Measurements from ENCODE around the gene GALNT2. TPM values are rescaled to one million over a fixed set of nuclear protein-coding genes. Genes with fewer than 3 reads are reported as not detected.

Gene GALNT2
- total RNA-seq, 1 experiment from 2014 or later = 62.5 TPM

DNA sequence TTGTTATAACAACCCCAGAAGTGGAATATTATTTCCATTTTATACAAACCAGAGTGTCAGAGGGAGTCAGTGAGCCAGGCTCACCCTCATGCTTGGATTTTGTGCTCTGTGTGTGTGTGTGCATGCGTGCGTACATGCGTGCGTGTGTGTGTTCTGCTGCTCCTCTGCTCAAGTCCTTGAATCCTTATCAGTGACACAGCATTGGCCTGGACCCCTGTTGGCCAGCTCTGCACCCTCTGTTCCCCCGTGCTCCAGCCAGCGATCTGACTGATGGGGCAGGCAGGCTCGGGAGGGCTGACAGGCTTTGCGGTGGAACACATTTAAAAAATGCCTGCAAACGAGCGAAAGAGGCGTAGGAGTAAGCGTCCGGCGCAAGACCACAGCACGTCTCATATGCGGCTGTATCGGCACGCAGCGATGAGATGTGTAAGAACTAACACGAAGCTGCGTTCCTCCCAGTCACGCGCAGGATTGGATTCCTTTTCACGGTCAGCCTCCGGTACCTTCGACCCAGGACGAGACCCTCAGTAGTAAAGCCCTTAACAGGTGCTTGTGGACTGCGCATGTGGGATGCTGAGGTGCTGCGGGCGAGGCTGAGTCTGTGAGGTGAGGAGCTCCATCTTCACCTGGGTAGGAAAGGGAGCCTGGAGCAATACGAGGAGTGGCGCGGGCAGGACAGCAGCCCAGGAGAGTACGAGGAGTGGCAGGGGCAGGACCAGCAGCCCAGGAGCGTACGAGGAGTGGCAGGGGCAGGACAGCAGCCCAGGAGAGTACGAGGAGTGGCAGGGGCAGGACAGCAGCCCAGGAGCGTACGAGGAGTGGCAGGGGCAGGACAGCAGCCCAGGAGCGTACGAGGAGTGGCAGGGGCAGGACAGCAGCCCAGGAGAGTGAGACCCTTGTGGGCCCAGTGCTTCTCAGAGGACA, 130.9 kb downstream of the GALNT2 start:
- DNase-seq (ENCODE audit: low read depth in 1 of 2, low spot score in 2 of 2) = no peak
- Histone ChIP-seq H3K27ac (no peak overlapping the region), H3K9me3 (replicated peaks) (no peaks in the 10 kb centered on the region), H3K27me3 (replicated peaks) (no peaks in the 10 kb centered on the region), H3K36me3 (peaks cover 3% of the 10 kb centered on the region; the same call in 1 of the 2 replicates), H3K4me1 (replicated peaks) (0 out of 2 replicates have a peak, but pooled peaks cover 6% of the 10 kb centered on the region), H3K4me3 (no peak overlapping the region)

DNA sequence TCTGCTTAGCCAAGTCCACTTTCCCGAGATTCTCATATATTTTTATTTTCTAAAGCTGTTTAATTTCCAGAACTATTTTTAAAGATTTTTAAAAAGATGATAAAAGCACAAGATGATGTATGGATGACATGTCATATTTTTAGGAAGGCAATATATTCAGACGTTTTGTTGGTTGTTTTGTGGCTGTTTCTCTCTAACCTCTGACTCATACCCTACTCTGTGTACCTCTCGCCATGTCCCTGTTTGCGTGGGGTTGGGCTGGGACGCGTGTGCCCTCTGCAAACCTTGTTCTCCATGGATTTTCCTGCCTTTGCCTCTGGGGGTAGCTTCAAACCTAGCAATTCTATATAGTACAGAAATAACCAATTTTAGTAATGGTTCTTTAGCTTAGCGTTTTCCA, 132.0 kb downstream of the GALNT2 start:
- Histone ChIP-seq H3K27ac (no peak overlapping the region), H3K27me3 (replicated peaks) (no peaks in the 10 kb centered on the region), H3K4me1 (replicated peaks) (0 out of 2 replicates have a peak, but pooled peaks cover 6% of the 10 kb centered on the region), H3K9me3 (replicated peaks) (no peaks in the 10 kb centered on the region), H3K36me3 (peaks cover 9% of the 10 kb centered on the region), H3K4me3 (no peak overlapping the region)
- DNase-seq (ENCODE audit: low read depth in 1 of 2, low spot score in 2 of 2) = no peak

DNA sequence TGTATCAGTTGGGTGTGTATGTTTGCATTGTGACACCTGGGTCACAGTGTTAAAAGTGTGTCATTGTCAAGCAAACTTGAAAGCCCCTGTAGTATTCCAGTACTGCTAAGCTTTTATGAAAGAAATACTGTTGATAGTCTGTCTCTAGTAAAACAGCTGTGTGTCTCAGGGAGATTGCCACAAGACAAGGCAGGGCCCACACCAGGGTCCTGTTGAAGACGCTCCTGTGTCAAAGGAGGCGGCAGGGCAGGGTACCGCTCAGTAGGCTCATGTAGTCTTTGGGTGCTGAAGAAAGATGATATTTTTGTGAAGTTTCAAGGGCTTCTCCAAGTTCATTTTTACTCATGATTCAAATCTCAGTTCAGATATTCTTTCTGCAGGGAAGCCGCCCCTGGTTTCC, 132.5 kb downstream of the GALNT2 start:
- H3K27me3 ChIP-seq (replicated peaks) = no peaks in the 10 kb centered on the region
- 0 out of 2 replicates have a peak, but pooled peaks cover 5% of the 10 kb centered on the region for H3K4me1 ChIP-seq (replicated peaks)
- no peak overlapping the region for H3K4me3 ChIP-seq
- DNase-seq (ENCODE audit: low read depth in 1 of 2, low spot score in 2 of 2) = no peak
- H3K36me3 ChIP-seq = peaks cover 9% of the 10 kb centered on the region
- no peak overlapping the region for H3K27ac ChIP-seq
- no peaks in the 10 kb centered on the region for H3K9me3 ChIP-seq (replicated peaks)

DNA sequence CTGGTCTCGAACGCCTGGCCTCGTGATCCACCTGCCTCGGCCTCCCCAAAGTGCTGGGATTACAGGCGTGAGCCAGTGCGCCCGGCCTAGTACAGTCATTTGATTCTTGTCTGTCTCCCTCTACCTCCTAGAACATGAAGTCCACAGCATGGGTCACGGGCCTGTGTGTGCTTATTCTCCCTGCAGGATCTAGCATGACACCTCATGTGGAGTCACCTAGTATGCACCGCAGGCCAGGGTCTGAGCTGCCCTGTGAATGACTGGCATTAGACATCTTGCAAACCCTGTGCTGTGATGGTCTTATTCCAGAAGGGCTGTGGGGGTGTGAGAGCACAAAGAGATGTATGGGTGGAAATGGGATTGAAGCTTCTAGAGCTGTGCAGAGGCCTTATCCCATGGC, 133.2 kb downstream of the GALNT2 start:
- Histone ChIP-seq H3K4me3 (no peak overlapping the region), H3K36me3 (peaks cover 13% of the 10 kb centered on the region), H3K27me3 (replicated peaks) (no peaks in the 10 kb centered on the region), H3K27ac (no peak overlapping the region), H3K9me3 (replicated peaks) (no peaks in the 10 kb centered on the region), H3K4me1 (replicated peaks) (no peaks in the 10 kb centered on the region)
- no peak for DNase-seq (ENCODE audit: low read depth in 1 of 2, low spot score in 2 of 2)

DNA sequence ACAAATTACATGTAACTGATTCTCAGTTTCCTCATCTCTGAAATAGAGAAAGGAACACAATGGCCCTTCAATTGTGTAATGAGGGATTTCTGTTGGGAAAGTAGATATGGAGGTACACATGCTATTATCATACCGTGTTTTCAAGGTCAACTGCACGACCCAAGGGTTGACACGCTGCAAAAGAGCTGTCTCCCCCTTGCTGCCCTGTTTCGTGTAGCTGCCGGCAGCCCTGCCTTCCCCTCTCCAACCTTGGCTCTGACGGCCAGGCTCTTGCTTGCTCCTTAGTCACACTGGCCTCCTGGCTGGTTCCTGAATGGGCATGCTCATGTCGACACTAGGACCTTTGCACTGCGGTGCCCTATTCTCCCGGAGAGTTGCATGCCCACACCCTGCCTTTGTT, 134.4 kb downstream of the GALNT2 start:
- Histone ChIP-seq H3K9me3 (replicated peaks) (no peaks in the 10 kb centered on the region), H3K27me3 (replicated peaks) (no peaks in the 10 kb centered on the region), H3K36me3 (peaks cover 13% of the 10 kb centered on the region), H3K4me1 (replicated peaks) (no peaks in the 10 kb centered on the region), H3K4me3 (no peak overlapping the region), H3K27ac (no peak overlapping the region)
- no peak for DNase-seq (ENCODE audit: low read depth in 1 of 2, low spot score in 2 of 2)

DNA sequence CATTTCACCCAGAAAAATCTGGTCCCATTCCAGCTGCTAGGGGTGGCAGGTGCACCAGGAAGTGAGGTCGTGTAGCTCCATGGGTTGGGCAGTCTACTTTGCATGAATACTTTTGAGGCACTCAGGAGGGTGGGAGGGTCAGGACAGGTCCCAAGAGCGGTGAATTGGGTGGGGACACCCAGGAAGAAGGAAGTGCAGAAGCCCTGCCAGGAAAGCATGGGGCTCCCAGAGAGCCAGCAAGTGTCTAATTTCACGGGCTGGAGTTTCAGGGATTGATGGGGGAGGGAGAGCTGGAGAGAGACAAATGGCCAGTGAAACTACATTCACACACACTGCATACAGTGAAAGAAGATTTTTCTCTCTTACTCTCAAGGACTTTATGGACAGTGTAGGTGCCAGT, 137.8 kb downstream of the GALNT2 start:
- H3K4me3 ChIP-seq = no peak overlapping the region
- DNase-seq (ENCODE audit: low read depth in 1 of 2, low spot score in 2 of 2) = no peak
- H3K36me3 ChIP-seq = peaks cover 13% of the 10 kb centered on the region
- no peak overlapping the region for H3K27ac ChIP-seq
- peaks cover 21% of the 10 kb centered on the region for H3K4me1 ChIP-seq (replicated peaks)
- no peaks in the 10 kb centered on the region for H3K27me3 ChIP-seq (replicated peaks)
- H3K9me3 ChIP-seq (replicated peaks) = no peaks in the 10 kb centered on the region

DNA sequence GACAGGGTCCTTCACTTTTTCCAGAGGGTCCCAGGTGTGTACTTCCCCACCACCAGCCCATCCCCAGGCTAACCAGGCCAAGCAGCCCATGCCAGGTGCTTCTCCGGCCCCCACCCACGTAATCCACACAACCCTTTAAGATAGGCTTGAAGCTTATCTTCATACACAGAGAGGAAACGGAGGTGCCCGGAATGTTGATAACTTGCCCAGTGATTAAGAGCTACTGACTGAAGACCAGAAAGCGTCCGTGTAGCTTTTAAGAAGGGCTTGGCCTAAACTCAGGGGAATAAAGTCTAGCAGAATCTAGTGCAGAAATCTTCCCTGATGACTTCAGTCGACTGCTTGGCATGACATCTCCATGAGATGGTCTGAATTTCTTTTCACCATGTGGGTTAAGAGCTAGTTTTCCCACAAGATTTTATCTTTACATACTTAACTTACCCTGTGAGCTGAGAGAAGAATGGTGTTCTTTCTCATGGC, 138.7 kb downstream of the GALNT2 start:
- no peaks in the 10 kb centered on the region for H3K27me3 ChIP-seq (replicated peaks)
- H3K27ac ChIP-seq = no peak overlapping the region

DNA sequence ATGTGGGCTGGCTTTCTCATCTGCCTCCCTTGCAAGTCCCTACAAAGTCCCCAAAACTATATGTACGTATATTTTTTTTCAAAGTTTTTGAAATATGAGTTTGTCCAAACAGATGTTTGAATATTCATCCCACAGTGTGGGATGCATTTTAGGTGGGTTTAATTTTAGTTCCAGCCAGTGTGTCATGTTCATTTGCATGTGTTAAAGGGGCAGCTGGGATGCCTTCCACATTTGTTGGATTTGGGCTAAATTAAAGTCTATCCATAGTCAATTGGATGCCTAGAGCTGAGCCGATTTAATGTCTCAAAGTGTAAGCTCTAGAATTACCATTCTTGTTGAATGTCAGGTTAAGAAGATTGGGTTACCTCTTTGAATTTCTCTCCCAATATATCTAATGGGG, 139.2 kb downstream of the GALNT2 start:
- H3K36me3 ChIP-seq = peaks cover 13% of the 10 kb centered on the region
- DNase-seq (ENCODE audit: low read depth in 1 of 2, low spot score in 2 of 2) = no peak
- H3K27ac ChIP-seq = no peak overlapping the region
- no peaks in the 10 kb centered on the region for H3K27me3 ChIP-seq (replicated peaks)
- no peak overlapping the region for H3K4me3 ChIP-seq
- no peaks in the 10 kb centered on the region for H3K9me3 ChIP-seq (replicated peaks)
- H3K4me1 ChIP-seq (replicated peaks) = peaks cover 34% of the 10 kb centered on the region

More for the DNA sequence above, 138.7 kb downstream of the GALNT2 start:
- peaks cover 30% of the 10 kb centered on the region for H3K4me1 ChIP-seq (replicated peaks)
- no peak for DNase-seq (ENCODE audit: low read depth in 1 of 2, low spot score in 2 of 2)
- no peaks in the 10 kb centered on the region for H3K9me3 ChIP-seq (replicated peaks)
- H3K36me3 ChIP-seq = peaks cover 13% of the 10 kb centered on the region
- H3K4me3 ChIP-seq = no peak overlapping the region

DNA sequence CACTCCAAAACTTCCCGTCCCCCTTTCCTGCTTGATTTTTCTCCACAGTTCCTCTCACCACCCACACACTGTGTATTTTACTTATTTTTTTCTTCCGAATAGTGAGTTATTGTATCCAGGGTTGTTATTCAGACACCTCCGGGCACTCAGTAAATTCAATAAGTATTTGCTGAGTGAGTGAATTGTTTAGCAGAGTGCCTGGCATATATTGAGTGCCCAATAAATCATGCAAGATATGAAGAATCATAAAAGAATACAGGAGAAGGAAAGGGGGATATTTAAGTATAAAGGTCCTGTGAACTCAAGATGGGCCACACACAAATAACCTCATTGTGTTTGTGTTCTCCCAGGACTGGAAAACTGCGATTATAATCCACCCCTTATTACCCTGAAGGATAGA, 139.9 kb downstream of the GALNT2 start:
- Histone ChIP-seq H3K36me3 (peaks cover 13% of the 10 kb centered on the region), H3K4me1 (replicated peaks) (peaks cover 37% of the 10 kb centered on the region), H3K9me3 (replicated peaks) (no peaks in the 10 kb centered on the region), H3K4me3 (no peak overlapping the region), H3K27me3 (replicated peaks) (no peaks in the 10 kb centered on the region), H3K27ac (no peak overlapping the region)
- no peak for DNase-seq (ENCODE audit: low read depth in 1 of 2, low spot score in 2 of 2)

DNA sequence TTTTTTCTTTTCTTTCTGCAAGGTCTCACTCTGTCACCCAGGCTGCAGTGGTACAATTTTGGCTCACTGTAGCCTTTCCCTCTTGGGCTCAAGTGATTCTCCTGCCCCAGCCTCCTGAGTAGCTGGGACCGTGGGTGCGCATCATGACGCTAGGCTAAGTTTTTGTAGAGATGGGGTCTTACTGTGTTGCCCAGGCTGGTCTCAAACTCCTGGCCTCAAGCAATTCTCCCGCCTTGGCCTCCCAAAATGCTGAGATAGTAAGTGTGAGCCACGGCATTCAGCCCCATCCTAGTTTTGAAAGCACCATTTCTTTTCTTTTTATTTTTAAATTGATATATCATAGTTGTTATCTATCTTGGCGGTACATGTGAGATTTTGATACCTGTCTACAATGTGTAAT, 140.6 kb downstream of the GALNT2 start:
- H3K4me1 ChIP-seq (replicated peaks) = peaks cover 37% of the 10 kb centered on the region
- peaks cover 13% of the 10 kb centered on the region for H3K36me3 ChIP-seq
- no peak overlapping the region for H3K4me3 ChIP-seq
- no peaks in the 10 kb centered on the region for H3K27me3 ChIP-seq (replicated peaks)
- H3K27ac ChIP-seq = no peak overlapping the region
- DNase-seq (ENCODE audit: low read depth in 1 of 2, low spot score in 2 of 2) = no peak
- H3K9me3 ChIP-seq (replicated peaks) = no peaks in the 10 kb centered on the region

DNA sequence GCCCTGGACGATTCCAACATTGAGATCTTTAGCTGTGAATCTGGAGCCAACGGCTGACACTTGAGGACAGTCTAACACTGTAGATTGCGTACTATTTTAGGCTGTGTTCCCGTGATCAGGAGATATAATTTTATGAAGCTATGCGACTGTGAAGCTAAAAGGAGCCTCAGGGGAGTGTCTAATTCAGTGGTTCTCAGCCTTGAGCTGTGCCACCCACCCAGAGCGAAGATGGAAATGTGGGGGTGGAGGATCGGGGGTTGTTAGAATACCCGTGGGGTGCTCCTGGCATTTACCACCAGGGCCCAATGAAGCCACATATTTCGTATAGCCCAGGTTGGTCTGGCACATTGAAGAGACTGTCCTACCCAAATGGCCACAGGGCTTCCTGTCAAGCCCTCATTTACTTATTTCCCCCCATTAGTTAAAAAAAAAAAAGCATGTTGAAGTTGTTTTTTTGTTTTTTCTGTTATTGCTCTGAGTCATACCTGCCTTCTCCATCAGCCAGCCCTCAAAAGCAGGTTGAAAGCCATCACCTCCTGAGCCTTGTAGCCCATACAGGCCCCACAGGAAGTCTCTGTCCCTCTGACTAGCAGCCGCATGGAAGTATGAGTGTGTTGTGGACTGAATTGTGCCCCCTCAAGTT, 141.7 kb downstream of the GALNT2 start:
- Histone ChIP-seq H3K4me3 (no peak overlapping the region), H3K27me3 (replicated peaks) (no peaks in the 10 kb centered on the region), H3K4me1 (replicated peaks) (peaks cover 37% of the 10 kb centered on the region), H3K36me3 (0 out of 2 replicates have a peak, but pooled peaks cover 4% of the 10 kb centered on the region), H3K27ac (no peak overlapping the region), H3K9me3 (replicated peaks) (no peaks in the 10 kb centered on the region)
- no peak for DNase-seq (ENCODE audit: low read depth in 1 of 2, low spot score in 2 of 2)

DNA sequence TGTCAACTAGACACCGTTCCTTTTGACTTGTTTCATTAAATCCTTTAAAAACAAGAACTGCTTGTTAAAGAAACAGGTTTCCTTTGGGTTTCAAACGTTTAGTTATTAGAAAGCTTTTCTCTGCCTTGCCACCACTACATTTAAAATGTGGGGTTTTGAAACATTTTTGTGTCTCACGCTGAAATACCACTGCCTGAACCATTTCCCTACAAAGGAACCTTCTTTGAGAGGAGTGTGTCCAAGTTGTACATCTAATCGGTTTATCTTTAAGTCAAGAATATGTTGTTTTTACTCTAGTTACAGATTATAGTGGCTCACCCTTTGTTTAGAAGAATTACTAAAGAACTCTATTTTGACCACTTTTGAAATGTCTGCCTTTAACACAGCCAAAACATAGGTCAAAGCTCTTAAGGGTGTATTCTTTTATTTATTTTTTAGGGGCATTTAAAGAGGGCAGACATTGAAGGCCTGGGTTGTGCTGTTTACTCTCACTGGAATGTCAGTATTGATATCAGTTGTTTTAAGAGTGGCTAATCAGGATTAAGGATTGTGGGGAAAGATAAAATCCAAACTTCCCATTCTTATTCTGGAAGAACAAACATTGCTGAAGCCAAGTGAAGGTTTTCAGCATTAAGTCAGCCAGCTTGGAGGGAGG, 143.4 kb downstream of the GALNT2 start:
- Histone ChIP-seq H3K27me3 (replicated peaks) (no peaks in the 10 kb centered on the region), H3K27ac (peak overlapping the region; percentile 47)
- peak in 1 of 2 experiments; percentile 70 for DNase-seq (ENCODE audit: low read depth in 1 of 2, low spot score in 2 of 2)

DNA sequence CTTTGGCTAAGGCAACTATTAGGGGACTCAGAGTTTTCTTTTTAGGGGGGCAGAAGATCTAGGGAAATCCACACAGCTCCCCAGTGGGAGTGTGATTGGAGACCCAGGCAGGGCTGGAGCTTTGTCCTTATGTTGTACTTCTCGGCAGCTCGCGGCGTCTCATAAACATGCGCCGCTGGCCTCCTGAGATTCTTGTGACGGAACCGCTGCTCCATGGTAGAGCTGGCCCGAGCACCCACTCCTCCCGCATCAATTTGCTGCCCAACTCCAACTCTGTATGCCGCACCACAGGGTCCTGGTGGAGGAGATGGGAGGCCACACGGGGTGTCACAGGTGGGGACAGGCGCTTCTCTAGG, 143.9 kb downstream of the GALNT2 start:
- no peaks in the 10 kb centered on the region for H3K9me3 ChIP-seq (replicated peaks)
- H3K4me1 ChIP-seq (replicated peaks) = peaks cover 37% of the 10 kb centered on the region
- H3K27me3 ChIP-seq (replicated peaks) = no peaks in the 10 kb centered on the region
- H3K4me3 ChIP-seq = no peak overlapping the region
- no peaks in the 10 kb centered on the region for H3K36me3 ChIP-seq
- DNase-seq (ENCODE audit: low read depth in 1 of 2, low spot score in 2 of 2) = peak in 1 of 2 experiments; percentile 31
- no peak overlapping the region; the same call in 1 of the 2 replicates for H3K27ac ChIP-seq

More for the DNA sequence above, 143.4 kb downstream of the GALNT2 start:
- H3K4me1 ChIP-seq (replicated peaks) = peaks cover 37% of the 10 kb centered on the region
- H3K4me3 ChIP-seq = no peak overlapping the region
- no peaks in the 10 kb centered on the region for H3K9me3 ChIP-seq (replicated peaks)
- no peaks in the 10 kb centered on the region for H3K36me3 ChIP-seq

Measured in SJSA1 (cell line).